B cell (primary cell): ENCODE results near the gene CUL3. TPM values are rescaled to one million over a fixed set of nuclear protein-coding genes. Genes with fewer than 3 reads are reported as not detected.
A peak's percentile ranks its signal among the peaks of the same experiment; 100 is the strongest.

Experiments
- ATAC-seq: fragments of 200-7000 bp; cut with Tn5 transposase; one replicate; pipeline ENCODE4 v1.10.0; 2021; ENCODE audit warnings: low read depth, mild to moderate bottlenecking, moderate number of reproducible peaks, moderate library complexity
- CTCF ChIA-PET: fragments of 350-600 bp; sonication (Branson Sonifier 250); formaldehyde crosslinking; loops from one replicate; lab custom pipeline; 2021; ENCODE audit warnings: antibody characterized with exemption, inconsistent platforms; lab: Charles Lee
- POLR2A ChIA-PET: fragments of 350-600 bp; sonication (Branson Sonifier 250); formaldehyde crosslinking; loops from one replicate; lab custom pipeline; 2021; ENCODE audit warnings: antibody characterized with exemption; lab: Charles Lee
- DNase-seq: peaks from one replicate; pipeline ENCODE4 v3.0.0; 2013
- H2AFZ ChIP-seq: 2 replicates; pipeline ENCODE4 v1.6.1; 2012; ENCODE audit warnings: mild to moderate bottlenecking, low read depth, low read length; ENCODE audit not compliant: insufficient read depth, poor library complexity, severe bottlenecking
- H3K27ac ChIP-seq, 2 donors: 1 replicate in 1 of 2; 2 replicates in 1 of 2; pipeline ENCODE4 v1.5.1; 2012 to 2013; ENCODE audit warnings: low read length in 2 of 2, mild to moderate bottlenecking in 2 of 2, moderate library complexity in 1 of 2
- H3K27me3 ChIP-seq, 4 experiments: fragments of 200-600 bp in 1 of 4; sonication (generic) in 1 of 4; replicated peaks in 1 of 4; 1 replicate in 2 of 4; 2 replicates in 2 of 4; pipeline versions ENCODE4 v1.6.1 to v1.7.0; 2013 to 2016; ENCODE audit warnings: low read length in 3 of 4, mild to moderate bottlenecking in 2 of 4, mixed read lengths in 1 of 4, moderate library complexity in 1 of 4; ENCODE audit not compliant: insufficient read depth in 4 of 4, control insufficient read depth in 3 of 4; ENCODE audit errors: control extremely low read depth in 1 of 4
- H3K36me3 ChIP-seq, 2 experiments: replicated peaks in 1 of 2; 1 replicate in 1 of 2; 2 replicates in 1 of 2; pipeline versions ENCODE4 v1.6.1 to v1.7.1; 2013; ENCODE audit warnings: low read length in 1 of 2; ENCODE audit not compliant: insufficient read depth in 2 of 2, control insufficient read depth in 1 of 2; ENCODE audit errors: control extremely low read depth in 1 of 2, extremely low read depth in 1 of 2
- H3K4me1 ChIP-seq, 2 donors: fragments of 200-600 bp in 1 of 2; sonication (generic) in 1 of 2; 1 replicate in 1 of 2; 2 replicates in 1 of 2; pipeline versions ENCODE4 v1.5.1 to v1.6.1; 2013 to 2017; ENCODE audit warnings: low read length in 2 of 2; ENCODE audit not compliant: control insufficient read depth in 2 of 2, insufficient read depth in 2 of 2
- H3K4me2 ChIP-seq: replicated peaks from 2 replicates; pipeline ENCODE3; 2012; ENCODE audit warnings: mild to moderate bottlenecking, low read depth, low read length; ENCODE audit not compliant: poor library complexity, severe bottlenecking
- H3K4me3 ChIP-seq, 5 experiments: fragments of 200-600 bp in 1 of 5; sonication (generic) in 1 of 5; 1 replicate in 3 of 5; 2 replicates in 2 of 5; pipeline versions ENCODE4 v1.5.1 to v1.7.0; 2011 to 2016; ENCODE audit warnings: low read length in 4 of 5, mild to moderate bottlenecking in 4 of 5, low read depth in 2 of 5, control low read depth in 1 of 5, moderate library complexity in 1 of 5; ENCODE audit not compliant: insufficient read depth in 1 of 5; ENCODE audit errors: control extremely low read depth in 1 of 5, extremely low read depth in 1 of 5
- H3K79me2 ChIP-seq: fragments of 200-600 bp; sonication (generic); one replicate; pipeline ENCODE4 v1.6.0; 2016; ENCODE audit warnings: low read length; ENCODE audit not compliant: control insufficient read depth, insufficient read depth
- H3K9ac ChIP-seq: fragments of 200-600 bp; sonication (generic); 2 replicates; pipeline ENCODE4 v1.6.1; 2017; ENCODE audit warnings: mild to moderate bottlenecking, low read length, moderate library complexity
- H3K9me3 ChIP-seq, 3 donors: one replicate each; pipeline versions ENCODE4 v1.6.1 to v1.7.1; 2013; ENCODE audit warnings: low read length in 2 of 3; ENCODE audit not compliant: control insufficient read depth in 2 of 3, insufficient read depth in 1 of 3; ENCODE audit errors: control extremely low read depth in 1 of 3
- H4K20me1 ChIP-seq: 2 replicates; pipeline ENCODE4 v1.6.0; 2012; ENCODE audit warnings: mild to moderate bottlenecking, low read length; ENCODE audit not compliant: insufficient read depth, control insufficient read depth, poor library complexity, severe bottlenecking
- H3K27ac Mint-ChIP-seq: one replicate; pipeline ENCODE4 v1.8.0; 2021; ENCODE audit warnings: mixed read lengths
- H3K27me3 Mint-ChIP-seq: one replicate; pipeline ENCODE4 v1.8.0; 2021; ENCODE audit warnings: mixed read lengths
- H3K4me1 Mint-ChIP-seq: one replicate; pipeline ENCODE4 v1.8.0; 2021; ENCODE audit warnings: mixed read lengths
- H3K4me3 Mint-ChIP-seq: one replicate; pipeline ENCODE4 v1.8.0; 2021; ENCODE audit warnings: mixed read lengths
- H3K9me3 Mint-ChIP-seq: one replicate; pipeline ENCODE4 v1.8.0; 2022; ENCODE audit warnings: mixed read lengths; ENCODE audit not compliant: insufficient read depth
- CTCF ChIP-seq: fragments of 200-600 bp; IDR thresholded peaks from one replicate; pipeline ENCODE4 v1.8.0; 2022; ENCODE audit warnings: antibody characterized with exemption, mild to moderate bottlenecking
- EZH2 ChIP-seq: IDR thresholded peaks from 2 replicates; pipeline ENCODE4 v1.6.1; 2012; ENCODE audit warnings: borderline replicate concordance, low read depth, mild to moderate bottlenecking, moderate library complexity, low read length; ENCODE audit not compliant: insufficient read depth, poor library complexity, severe bottlenecking
- WGBS: methylation state at CpG from one replicate; pipeline ENCODE4 v1.1.5; 2013; ENCODE audit warnings: missing lambda C conversion rate; ENCODE audit not compliant: insufficient coverage; 5-methylcytosine and 5-hydroxymethylcytosine counted together
- intact Hi-C: fragments of 100-400 bp; cut with micrococcal nuclease; formaldehyde crosslinking; loops from one replicate; pipeline ENCODE4 v1.10.0; 2022
- polyA plus RNA-seq: library from polyadenylated mRNA; depleted of rRNA; stranded (reverse); fragments of >200 nt; gene quantifications from 2 replicates; pipeline ENCODE4 v1.2.3, GENCODE V29; 2012
- total RNA-seq, 2 donors: library from RNA; stranded (reverse); fragments of 120-200 nt in 1 of 2; gene quantifications; 1 replicate in 1 of 2; 2 replicates in 1 of 2; pipeline versions ENCODE4 v1.2.3 to v1.2.4, GENCODE V29; 2013 to 2022

CUL3 gene
- total and polyA plus RNA-seq, 2 donors (not counting 1 experiment from before 2014, with no cell fraction given), result 31.1 to 138 TPM

GRCh38 chr2:224520064-224520463 lies 65.1 kb downstream of the CUL3 start:
- peak overlapping the region in 1 of 5 experiments; percentile 81 for H3K4me3 ChIP-seq
- peak; percentile 33 for DNase-seq
- H3K9me3 ChIP-seq, result peaks cover 0 to 4% (median 0%) of the 10 kb centered on the region in 3 donors
- intact Hi-C loops, result loop anchor here (2.0 kb wide), 2 partner anchors 65 to 119 kb away; partner anchors contain the start of gene CUL3
- H3K79me2 ChIP-seq, result peaks cover 93% of the 10 kb centered on the region
- peaks cover 70% of the 10 kb centered on the region for H3K4me1 Mint-ChIP-seq
- WGBS, result no CpG with 5 or more reads among the region's 1 CpG
- H3K27ac ChIP-seq, result peak overlapping the region; percentile 87 to 89
- H3K4me3 Mint-ChIP-seq, result peak overlapping the region; percentile 81
- peak overlapping the region; percentile 91 for H3K27ac Mint-ChIP-seq
- H3K9ac ChIP-seq, result peak overlapping the region; percentile 67
- H3K27me3 ChIP-seq, result no peaks in the 10 kb centered on the region
- ChIA-PET POLR2A (interaction anchor here (3.1 kb wide), 1 partner anchor 65 kb away, joined by 29 read pairs; the partner anchor contains the start of gene CUL3), CTCF (interaction anchor here (0.6 to 3.3 kb wide), 5 partner anchors 10 to 151 kb away, joined by 3 to 18 read pairs (median 4); no protein-coding TSS in a partner anchor)
- peaks cover 9% of the 10 kb centered on the region for H4K20me1 ChIP-seq
- H3K9me3 Mint-ChIP-seq, result no peaks in the 10 kb centered on the region
- no peaks in the 10 kb centered on the region for H3K36me3 ChIP-seq
- peaks cover 73 to 78% of the 10 kb centered on the region in 2 donors for H3K4me1 ChIP-seq
- ATAC-seq, result no peak
- peak overlapping the region; percentile 81 for H3K4me2 ChIP-seq
- no peak overlapping the region for H2AFZ ChIP-seq
- TF ChIP-seq CTCF, result no peak
- no peak for TF ChIP-seq EZH2
- no peaks in the 10 kb centered on the region for H3K27me3 Mint-ChIP-seq
